ENCODE measurements around the gene TDP1.
"Not testable (repeated sequence)": the region's sequence is repeated elsewhere in the genome, so short reads cannot be mapped to it uniquely, and the experiment has no call there.

Gene TDP1

GRCh38 chr14:90042496-90043252, 86.9 kb downstream of the TDP1 start:
- no peak for DNase-seq (ENCODE audit: low read depth in 2 of 2, low spot score in 1 of 2)

GRCh38 chr14:90045616-90046015, 89.9 kb downstream of the TDP1 start:
- no peak for DNase-seq (ENCODE audit: low read depth in 2 of 2, low spot score in 1 of 2)

DNA sequence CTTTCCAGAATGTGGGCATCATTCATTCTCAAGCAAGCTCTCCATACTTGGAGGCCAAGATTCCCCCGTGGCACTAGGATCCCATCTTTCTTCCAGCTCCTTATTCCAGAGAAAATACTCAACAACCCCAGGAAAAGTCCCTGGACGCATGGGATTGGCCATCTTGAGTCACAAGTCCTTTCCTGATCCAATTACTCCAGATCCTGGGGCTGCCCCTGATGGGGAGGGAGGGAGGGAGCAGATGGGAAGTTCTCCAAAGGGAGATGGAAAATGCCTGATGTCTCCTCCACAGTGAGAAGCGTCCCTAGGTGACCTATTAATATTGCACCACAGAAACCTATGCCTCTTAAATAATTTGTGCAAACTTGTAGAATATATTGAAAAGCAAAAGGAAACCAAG, 93.7 kb downstream of the TDP1 start:
- no peak for DNase-seq (ENCODE audit: low read depth in 2 of 2, low spot score in 1 of 2)

- DNase-seq (ENCODE audit: low read depth in 2 of 2, low spot score in 1 of 2): no peak
Measured at GRCh38 chr14:90050271-90050670, 94.5 kb downstream of the TDP1 start.

DNA sequence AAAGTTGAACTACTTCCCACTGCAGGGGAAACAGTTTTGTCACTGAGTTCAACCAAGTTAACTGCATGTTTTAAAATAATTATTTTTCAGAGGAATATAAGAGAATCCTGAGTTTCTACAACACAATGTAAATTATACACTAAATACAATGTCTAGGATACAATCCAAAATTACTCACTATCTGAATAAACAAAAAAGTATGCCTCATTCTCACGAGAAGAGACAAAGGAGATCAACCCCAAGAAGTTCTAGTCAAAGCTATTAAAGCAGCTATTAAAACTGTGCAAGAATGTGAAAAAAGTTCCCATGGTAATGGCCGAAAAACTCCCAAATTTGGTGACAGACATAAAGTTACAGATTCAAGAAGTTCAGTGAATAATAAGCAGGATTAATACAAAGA, 97.3 kb downstream of the TDP1 start:
- DNase-seq (ENCODE audit: low read depth in 2 of 2, low spot score in 1 of 2): no peak

- DNase-seq (ENCODE audit: low read depth in 2 of 2, low spot score in 1 of 2): no peak
Measured at GRCh38 chr14:90054803-90055202, 99.1 kb downstream of the TDP1 start.

GRCh38 chr14:90056826-90057225, 101.1 kb downstream of the TDP1 start:
- no peak for DNase-seq (ENCODE audit: low read depth in 2 of 2, low spot score in 1 of 2)

- no peak for DNase-seq (ENCODE audit: low read depth in 2 of 2, low spot score in 1 of 2)
Measured at GRCh38 chr14:90058876-90059458, 103.2 kb downstream of the TDP1 start.

GRCh38 chr14:90060312-90060964, 104.7 kb downstream of the TDP1 start:
- DNase-seq (ENCODE audit: low read depth in 2 of 2, low spot score in 1 of 2): no peak

- no peak for DNase-seq (ENCODE audit: low read depth in 2 of 2, low spot score in 1 of 2)
Measured at GRCh38 chr14:90060965-90061684, 105.4 kb downstream of the TDP1 start.

DNA sequence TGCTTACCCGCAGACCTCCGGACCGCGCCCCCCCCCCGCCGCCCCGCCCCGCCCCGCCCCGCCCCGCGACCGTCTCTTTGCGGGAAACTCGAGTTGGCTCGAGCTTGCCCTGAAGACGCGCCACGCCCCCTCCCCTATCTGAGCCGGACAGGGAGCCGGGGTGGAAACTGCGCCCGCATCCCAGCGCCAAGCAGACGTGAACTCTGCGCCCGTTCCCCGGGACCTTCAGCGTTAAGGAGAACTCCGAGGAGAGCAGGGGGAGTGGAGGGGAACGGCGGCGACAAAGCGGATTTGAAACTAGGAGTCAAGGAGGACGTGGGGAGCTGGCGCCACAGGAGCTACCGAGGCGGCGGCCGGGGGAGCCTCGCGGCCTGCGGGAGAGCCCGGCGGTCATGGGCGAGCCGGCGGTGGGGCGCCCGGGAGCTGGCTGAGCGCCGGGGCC, 106.0 kb downstream of the TDP1 start, which contains the start of gene KCNK13:
TSS of gene KCNK13 (plus strand) at position 310 of the 442 bp plus-strand sequence. CDS start 212 bp downstream, outside the sequence.
- DNase-seq (ENCODE audit: low read depth in 2 of 2, low spot score in 1 of 2): no peak

DNA sequence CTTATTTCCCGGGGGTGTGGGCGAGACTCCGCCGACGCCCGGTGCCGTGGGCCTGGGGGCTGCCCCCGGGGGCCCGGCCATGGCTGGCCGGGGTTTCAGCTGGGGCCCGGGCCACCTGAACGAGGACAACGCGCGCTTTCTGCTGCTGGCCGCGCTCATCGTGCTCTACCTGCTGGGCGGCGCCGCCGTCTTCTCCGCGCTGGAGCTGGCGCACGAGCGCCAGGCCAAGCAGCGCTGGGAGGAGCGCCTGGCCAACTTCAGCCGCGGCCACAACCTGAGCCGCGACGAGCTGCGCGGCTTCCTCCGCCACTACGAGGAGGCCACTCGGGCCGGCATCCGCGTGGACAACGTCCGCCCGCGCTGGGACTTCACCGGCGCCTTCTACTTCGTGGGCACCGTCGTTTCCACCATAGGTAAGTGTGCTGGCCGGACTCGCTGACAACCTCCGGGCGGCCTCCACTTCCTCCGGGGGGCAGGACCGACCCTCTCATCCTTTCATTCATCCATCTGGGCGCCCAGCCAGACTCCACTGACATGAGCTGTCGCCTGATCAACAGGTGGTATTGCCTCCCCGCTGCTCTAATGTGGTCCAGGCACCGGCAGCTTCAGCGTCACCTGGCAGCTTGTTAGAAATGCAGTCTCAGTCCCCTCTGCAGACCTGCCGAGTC, 106.5 kb downstream of the TDP1 start:
- DNase-seq (ENCODE audit: low read depth in 2 of 2, low spot score in 1 of 2): no peak

DNA sequence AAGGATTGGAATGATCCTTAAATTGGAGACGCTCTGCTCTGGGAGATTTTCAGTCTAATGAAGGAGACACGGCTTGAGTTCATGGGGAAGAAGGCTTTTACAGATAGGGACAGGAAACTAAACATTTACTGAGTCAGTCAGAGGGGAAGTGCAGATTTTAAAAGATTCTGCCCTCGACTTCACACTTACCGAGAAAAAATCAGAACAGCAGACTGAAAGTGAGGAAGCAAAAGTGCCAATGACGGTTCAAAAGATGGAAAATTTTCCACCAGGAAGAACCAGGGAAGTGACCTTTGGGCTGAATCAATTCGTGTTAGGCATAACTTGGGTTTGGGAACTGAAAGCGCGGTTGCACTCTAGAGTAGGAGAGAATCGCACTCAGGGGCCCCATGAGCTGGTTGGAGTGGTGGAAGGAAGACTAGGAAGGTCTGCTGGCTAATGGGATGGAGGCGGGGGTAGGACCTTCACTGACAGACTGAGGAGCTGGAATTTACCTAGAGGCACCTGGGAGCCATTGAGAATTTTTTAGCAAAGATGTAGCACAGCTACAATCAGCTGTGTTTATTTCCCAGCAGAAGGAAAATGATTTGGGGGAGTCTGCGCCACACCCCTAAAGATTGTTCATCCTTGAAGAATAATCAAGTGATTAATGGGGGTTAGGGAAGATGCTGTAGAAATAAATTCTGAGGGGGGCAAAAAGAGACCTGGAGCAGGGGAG, 107.3 kb downstream of the TDP1 start:
- DNase-seq (ENCODE audit: low read depth in 2 of 2, low spot score in 1 of 2): no peak

GRCh38 chr14:90072350-90072749, 116.6 kb downstream of the TDP1 start:
- DNase-seq (ENCODE audit: low read depth in 2 of 2, low spot score in 1 of 2): no peak

DNA sequence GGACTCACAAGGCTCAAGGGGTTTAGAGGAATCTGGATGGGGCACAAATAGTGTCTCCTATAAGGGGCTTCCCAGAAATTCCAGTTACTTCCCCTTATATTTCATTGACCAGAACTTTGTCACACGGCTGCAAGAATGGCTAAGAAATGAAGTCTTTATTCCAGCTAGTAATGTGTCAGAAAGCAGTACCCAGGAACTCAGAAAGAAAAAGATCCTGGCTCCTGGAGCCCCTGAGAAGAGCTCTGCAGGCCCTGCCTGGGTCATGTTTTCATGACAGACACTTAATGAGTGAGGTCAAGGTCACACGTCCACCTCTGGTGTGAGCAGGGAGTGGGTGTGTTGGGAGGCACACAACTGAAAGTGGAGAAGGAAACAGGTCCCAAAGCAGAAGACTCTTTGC, 123.8 kb downstream of the TDP1 start:
- no peak for DNase-seq (ENCODE audit: low read depth in 2 of 2, low spot score in 1 of 2)

GRCh38 chr14:90087433-90087832, 131.7 kb downstream of the TDP1 start:
- DNase-seq (ENCODE audit: low read depth in 2 of 2, low spot score in 1 of 2): no peak

GRCh38 chr14:90088176-90088575, 132.4 kb downstream of the TDP1 start:
- no peak for DNase-seq (ENCODE audit: low read depth in 2 of 2, low spot score in 1 of 2)

DNA sequence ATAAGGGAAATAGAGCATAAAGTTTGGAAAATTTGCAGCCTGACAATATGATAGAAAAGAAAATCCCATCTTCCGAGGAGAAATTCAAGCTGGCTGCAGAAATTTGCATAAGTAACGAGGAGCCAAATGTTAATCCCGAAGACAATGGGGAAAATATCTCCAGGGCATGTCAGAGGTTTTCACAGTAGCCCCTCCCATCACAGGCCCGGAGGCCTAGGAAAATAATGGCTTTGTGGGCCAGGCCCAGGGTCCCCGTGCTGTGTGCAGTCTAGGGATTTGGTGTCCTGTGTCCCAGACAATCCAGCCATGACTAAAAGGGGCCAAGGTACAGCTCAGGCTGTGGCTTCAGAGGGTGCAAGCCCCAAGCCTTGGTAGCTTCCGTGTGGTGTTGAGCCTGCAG, 133.8 kb downstream of the TDP1 start:
- not testable (repeated sequence) for DNase-seq (ENCODE audit: low read depth in 2 of 2, low spot score in 1 of 2)

DNA sequence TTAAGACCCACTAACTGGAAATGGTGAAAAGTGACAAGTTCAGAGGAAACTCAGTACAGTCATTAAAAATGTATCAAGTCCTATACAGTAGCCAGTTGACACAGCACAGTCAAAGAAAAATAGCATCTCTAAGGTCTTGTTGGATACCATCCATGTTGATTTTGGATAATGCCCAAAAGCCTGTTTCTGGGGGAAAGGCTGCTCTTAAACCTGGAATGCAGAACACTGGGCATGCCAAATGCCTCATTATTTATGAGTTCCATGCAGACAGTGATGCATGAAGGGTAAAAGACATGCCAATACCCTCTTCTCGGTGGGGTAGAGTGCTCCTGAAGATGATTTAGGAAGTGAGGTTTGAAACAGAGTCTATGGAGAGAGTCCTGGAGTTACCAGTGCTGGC, 135.7 kb downstream of the TDP1 start:
- no peak for DNase-seq (ENCODE audit: low read depth in 2 of 2, low spot score in 1 of 2)

DNA sequence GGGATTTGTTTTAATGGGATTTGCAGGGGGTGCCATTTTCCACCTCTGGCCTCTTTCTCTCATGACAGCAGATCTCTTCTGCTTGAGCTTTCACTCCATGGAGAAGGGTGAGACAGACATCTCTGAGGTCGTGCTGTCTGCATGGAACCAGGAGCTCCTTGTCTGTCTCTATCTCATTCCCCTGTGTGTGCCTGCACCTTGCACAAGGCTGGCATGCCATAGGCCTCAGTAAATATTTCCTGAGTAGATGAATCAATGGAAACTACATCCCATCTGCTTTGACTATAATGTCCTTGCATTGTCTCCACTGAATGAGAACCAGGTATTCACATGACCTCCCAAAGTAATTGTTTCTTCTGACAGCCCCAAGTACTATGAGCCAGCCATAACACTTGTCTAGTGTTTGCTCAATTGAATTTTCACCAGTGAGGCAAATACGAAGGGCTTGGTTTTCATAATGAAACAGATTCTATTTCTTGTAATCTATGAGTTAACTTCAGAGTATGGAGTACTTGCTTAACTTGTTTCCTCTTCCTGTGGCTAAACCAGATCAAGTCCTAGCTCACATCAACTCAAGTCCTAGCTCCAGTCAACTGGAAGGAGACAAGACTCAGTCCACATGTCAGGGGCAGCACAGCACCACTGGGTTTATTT, 138.3 kb downstream of the TDP1 start:
- DNase-seq (ENCODE audit: low read depth in 2 of 2, low spot score in 1 of 2): no peak

Data from stimulated activated CD8-positive, alpha-beta memory T cell treated with anti-CD3 and anti-CD28 coated beads, Interleukin-4, amount 100 ng/mL, for 1 hour (primary cell).